HG02852 (cell line): ENCODE data around the gene RFLNA.

Source experiments
- ATAC-seq: cut with Tn5 transposase; IDR thresholded peaks from one replicate; pipeline ENCODE4 v1.9.1; 2021; ENCODE audit warnings: mild to moderate bottlenecking, moderate library complexity; ENCODE audit not compliant: unreplicated experiment

Gene RFLNA

GRCh38 chr12:124335426-124336183 lies 40.7 kb downstream of the RFLNA start:
- ATAC-seq: no peak

DNA sequence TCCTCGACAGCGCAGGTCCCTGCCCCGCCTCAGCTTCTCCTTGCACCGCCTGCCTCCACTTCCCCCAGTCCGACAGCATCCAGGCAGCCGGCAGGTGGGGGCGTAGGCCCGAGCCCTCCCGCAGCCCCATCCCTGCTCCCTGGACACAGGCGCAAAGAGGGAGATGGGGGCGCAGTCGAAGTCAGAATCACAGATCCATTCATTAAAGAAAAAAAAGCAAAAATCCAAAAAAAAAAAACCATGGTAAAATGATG lies 41.2 kb downstream of the RFLNA start:
- ATAC-seq: no peak

GRCh38 chr12:124336742-124337520 lies 42.0 kb downstream of the RFLNA start:
- no peak for ATAC-seq

GRCh38 chr12:124337622-124338021 lies 42.7 kb downstream of the RFLNA start:
- ATAC-seq: no peak

GRCh38 chr12:124338448-124338847 lies 43.6 kb downstream of the RFLNA start:
- ATAC-seq: no peak

DNA sequence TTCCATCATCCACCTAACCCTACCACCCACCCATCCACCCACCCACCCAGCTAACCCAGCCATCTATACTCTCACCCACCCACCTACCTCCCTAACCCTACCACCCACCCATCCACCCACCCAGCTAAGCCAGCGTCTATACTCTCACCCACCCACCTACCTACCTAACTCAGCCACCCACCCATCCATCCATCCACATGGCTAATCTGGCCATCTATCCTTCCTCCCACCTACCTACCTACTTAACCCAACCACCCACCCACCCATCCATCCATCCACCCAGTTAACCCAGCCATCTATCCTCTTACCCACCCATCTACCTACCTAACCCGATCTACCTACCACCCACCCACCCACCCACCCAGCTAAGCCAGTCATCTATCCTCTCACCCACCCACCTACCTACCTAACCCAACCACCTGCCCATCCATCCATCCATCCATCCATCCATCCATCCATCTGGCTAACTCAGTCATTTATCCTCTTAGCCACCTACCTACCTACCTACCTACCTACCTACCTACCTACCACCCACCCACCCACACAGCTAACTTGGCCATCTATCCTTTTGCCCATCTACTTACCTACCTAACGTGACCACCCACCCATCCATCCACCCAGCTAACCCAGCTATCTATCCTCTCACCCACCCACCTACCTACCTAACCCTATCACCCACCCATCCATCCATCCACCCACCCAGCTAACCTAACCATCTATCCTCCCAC lies 44.1 kb downstream of the RFLNA start:
- no peak for ATAC-seq

- no peak for ATAC-seq
Observed at GRCh38 chr12:124340080-124340900, 45.4 kb downstream of the RFLNA start.

- no peak for ATAC-seq
Observed at GRCh38 chr12:124341645-124342069, 46.8 kb downstream of the RFLNA start.

GRCh38 chr12:124344022-124344421 lies 49.1 kb downstream of the RFLNA start:
- no peak for ATAC-seq

GRCh38 chr12:124344526-124344925 lies 49.6 kb downstream of the RFLNA start:
- no peak for ATAC-seq

DNA sequence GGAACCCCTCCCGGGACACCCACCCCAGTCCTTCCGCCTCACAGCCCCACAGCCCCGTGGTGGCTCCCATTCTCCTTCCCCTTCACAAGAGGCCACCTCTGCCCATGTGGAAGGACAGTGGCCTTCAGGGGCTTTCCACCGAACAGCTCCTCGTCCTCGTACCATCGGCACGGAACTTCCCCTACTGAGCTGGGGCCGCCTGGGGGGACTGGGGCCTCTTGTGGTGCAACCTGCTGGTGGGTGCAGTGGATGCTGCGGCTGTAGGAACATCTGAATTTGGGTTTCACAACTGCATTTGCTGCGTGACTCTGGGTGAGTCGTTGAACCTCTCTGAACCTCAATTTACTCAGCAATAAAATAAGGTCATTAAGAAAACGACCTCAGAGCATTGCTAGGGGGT lies 50.9 kb downstream of the RFLNA start:
- no peak for ATAC-seq

GRCh38 chr12:124346425-124347168 lies 51.7 kb downstream of the RFLNA start:
- no peak for ATAC-seq

DNA sequence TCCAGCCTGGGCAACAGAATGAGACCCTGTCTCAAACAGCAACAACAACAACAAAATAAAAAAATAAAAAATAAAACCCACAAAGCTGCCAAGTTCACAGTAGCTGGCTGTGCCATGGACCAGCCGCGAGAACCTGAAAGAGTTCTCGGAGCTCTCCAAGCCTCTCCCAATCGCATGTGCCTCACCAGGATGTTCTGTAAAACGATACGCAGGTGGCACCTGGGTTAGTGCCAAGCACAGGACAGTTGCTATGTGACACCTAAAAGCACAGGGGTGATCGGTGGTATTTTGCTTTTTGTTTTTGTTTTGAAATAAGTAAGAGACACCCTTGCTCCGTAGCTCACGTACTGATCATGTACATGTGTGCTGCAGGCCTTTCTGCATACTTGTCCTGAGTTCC lies 52.4 kb downstream of the RFLNA start:
- ATAC-seq: no peak

DNA sequence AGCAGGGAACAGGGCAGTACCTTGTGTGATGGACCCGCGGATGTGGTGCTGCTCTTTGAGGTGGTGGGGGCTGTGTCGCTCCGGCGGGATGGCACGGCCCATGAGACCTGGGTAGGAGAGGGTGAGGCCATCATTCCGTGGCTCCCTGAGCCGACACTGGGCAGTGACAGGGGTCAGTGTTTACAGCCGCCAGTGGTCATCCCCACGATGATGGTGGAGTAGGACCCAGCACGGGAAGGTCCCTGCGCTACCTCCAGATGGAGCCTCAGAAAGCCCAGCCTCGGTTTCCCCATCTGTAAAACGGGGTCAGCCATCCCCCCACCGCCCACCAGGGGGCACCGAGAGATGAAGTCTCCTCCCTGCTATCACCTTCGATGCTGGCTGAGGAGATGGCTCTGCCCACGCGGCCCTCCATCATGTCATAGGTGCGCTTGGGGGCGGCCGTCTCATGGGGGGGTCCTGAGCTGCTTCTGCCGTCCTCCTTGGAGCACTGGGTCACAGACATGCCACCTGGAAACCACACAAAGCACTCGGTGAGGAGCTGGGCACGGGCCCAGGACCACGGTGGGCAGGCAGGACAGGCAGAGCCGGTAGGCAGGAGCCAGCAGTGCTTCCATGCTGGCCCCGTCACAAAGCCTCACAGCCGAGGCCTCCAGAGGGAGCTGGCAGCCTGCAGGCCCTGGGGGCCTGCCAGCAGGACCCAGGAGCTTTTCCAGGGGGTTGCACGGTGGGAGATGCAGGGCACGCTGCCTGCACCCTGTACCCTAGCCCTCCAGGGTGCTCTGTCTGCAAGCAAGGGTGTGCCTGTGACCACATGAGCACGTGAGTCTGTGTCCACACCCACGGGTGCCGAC lies 53.1 kb downstream of the RFLNA start:
- ATAC-seq: no peak

GRCh38 chr12:124348659-124349380 lies 53.9 kb downstream of the RFLNA start:
- no peak for ATAC-seq

DNA sequence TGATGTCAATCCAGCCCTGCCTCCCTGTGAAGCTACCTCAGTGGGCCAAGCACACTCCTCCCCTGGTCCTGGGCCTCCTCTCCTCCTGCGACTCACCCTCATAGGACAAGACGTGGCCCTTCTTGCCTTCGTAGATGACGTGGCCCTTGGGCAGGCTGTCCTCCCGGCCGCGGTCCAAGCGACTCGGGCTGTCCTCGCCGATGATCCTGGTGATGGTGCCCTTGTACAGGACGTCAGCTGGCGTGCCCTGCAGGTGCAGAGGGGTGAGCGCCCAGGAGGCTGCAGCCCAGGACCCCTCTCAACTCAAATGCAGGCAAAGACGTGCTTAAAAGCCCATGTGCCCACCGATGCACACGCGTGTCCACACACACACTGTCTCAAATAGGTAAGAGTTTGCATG lies 55.6 kb downstream of the RFLNA start:
- no peak for ATAC-seq

- ATAC-seq: no peak
Observed at GRCh38 chr12:124351422-124351821, 56.5 kb downstream of the RFLNA start.

- no peak for ATAC-seq
Observed at GRCh38 chr12:124352257-124352656, 57.4 kb downstream of the RFLNA start.

GRCh38 chr12:124352839-124353238 lies 57.9 kb downstream of the RFLNA start:
- no peak for ATAC-seq
